ENCODE results near the gene NFATC1.

The NFATC1 gene

GRCh38 chr18:79577451-79578395 lies 182.0 kb downstream of the NFATC1 start:
- no peaks in the 10 kb centered on the region for H3K27me3 ChIP-seq (replicated peaks; ENCODE audit: control insufficient read depth, insufficient read depth, low read length)
- DNase-seq (ENCODE audit: extremely low read depth, insufficient read length) = no peak
- TF ChIP-seq CTCF (IDR thresholded peaks at IDR 0.05; ENCODE audit: insufficient read depth, low read length, poor library complexity, severe bottlenecking) = no peak
- no peak overlapping the region for H3K4me3 ChIP-seq (replicated peaks; ENCODE audit: low read depth, low read length)
- H3K36me3 ChIP-seq (ENCODE audit: control insufficient read depth, insufficient read depth, low read length) = no peaks in the 10 kb centered on the region

GRCh38 chr18:79578396-79579260 lies 182.9 kb downstream of the NFATC1 start:
- no peak for TF ChIP-seq CTCF (IDR thresholded peaks at IDR 0.05; ENCODE audit: insufficient read depth, low read length, poor library complexity, severe bottlenecking)
- no peak overlapping the region for H3K4me3 ChIP-seq (replicated peaks; ENCODE audit: low read depth, low read length)

More at GRCh38 chr18:79578396-79579260, 182.9 kb downstream of the NFATC1 start:
- no peak for DNase-seq (ENCODE audit: extremely low read depth, insufficient read length)
- Histone ChIP-seq H3K27me3 (replicated peaks; ENCODE audit: control insufficient read depth, insufficient read depth, low read length) (no peaks in the 10 kb centered on the region), H3K36me3 (ENCODE audit: control insufficient read depth, insufficient read depth, low read length) (no peaks in the 10 kb centered on the region)

All from GM06990 (cell line).